SK-N-SH treated with all-trans-retinoic acid at 6 μM for 48 hours (cell line): Measurements from ENCODE around the gene KIAA1549.

ENCODE experiments used
- BACH2 ChIP-seq: fragments of 250-450 bp; sonication (Bioruptor Pico); IDR thresholded peaks from 2 replicates; pipeline ENCODE4 v1.9.0; 2021; ENCODE audit warnings: mild to moderate bottlenecking, borderline replicate concordance
- CSRNP3 ChIP-seq: fragments of 250-450 bp; sonication (Bioruptor Pico); IDR thresholded peaks from 2 replicates; pipeline ENCODE4 v1.5.1; 2021; ENCODE audit warnings: mild to moderate bottlenecking, moderate library complexity
- GLIS3 ChIP-seq: fragments of 250-450 bp; sonication (Bioruptor Pico); IDR thresholded peaks from 2 replicates; pipeline ENCODE4 v1.5.0; 2020; ENCODE audit warnings: mild to moderate bottlenecking, moderate library complexity
- ISL1 ChIP-seq: fragments of 250-450 bp; sonication (Bioruptor Pico); IDR thresholded peaks from 2 replicates; pipeline ENCODE4 v2.1.2; 2022; ENCODE audit warnings: mild to moderate bottlenecking, moderate library complexity
- OSR1 ChIP-seq: fragments of 250-450 bp; sonication (Bioruptor Pico); IDR thresholded peaks from 2 replicates; pipeline ENCODE4 v1.8.0; 2022; ENCODE audit warnings: moderate library complexity, mild to moderate bottlenecking, inconsistent platforms
- POU6F1 ChIP-seq: fragments of 250-450 bp; sonication (Bioruptor Pico); IDR thresholded peaks from 2 replicates; pipeline ENCODE4 v1.8.0; 2021; ENCODE audit warnings: low read depth, mild to moderate bottlenecking, moderate library complexity, borderline replicate concordance
- RARB ChIP-seq: fragments of 250-450 bp; sonication (Bioruptor Pico); IDR thresholded peaks from 2 replicates; pipeline ENCODE4 v1.8.0; 2021; ENCODE audit warnings: mild to moderate bottlenecking, moderate library complexity
- SNAI2 ChIP-seq: fragments of 250-450 bp; sonication (Bioruptor Pico); IDR thresholded peaks from 2 replicates; pipeline ENCODE4 v1.5.0; 2020; ENCODE audit warnings: mild to moderate bottlenecking, moderate library complexity
- ZC3H10 ChIP-seq: fragments of 250-450 bp; sonication (Bioruptor Pico); IDR thresholded peaks from 2 replicates; pipeline ENCODE4 v1.5.1; 2021; ENCODE audit warnings: mild to moderate bottlenecking, moderate library complexity
- ZFP30 ChIP-seq: fragments of 450-650 bp; formaldehyde crosslinking; IDR thresholded peaks from 2 replicates; pipeline ENCODE4 v1.5.0; 2022; ENCODE audit warnings: mild to moderate bottlenecking, moderate library complexity
- ZNF70 ChIP-seq: fragments of 450-650 bp; formaldehyde crosslinking; IDR thresholded peaks from 2 replicates; pipeline ENCODE4 v1.5.0; 2020; ENCODE audit warnings: mild to moderate bottlenecking, moderate library complexity

- TF ChIP-seq RARB (CRISPR knock-in tag) (no peak), ISL1 (CRISPR knock-in tag) (no peak), CSRNP3 (CRISPR knock-in tag) (no peak), BACH2 (CRISPR knock-in tag) (no peak), ZFP30 (CRISPR knock-in tag) (no peak), ZNF70 (no peak), SNAI2 (no peak), OSR1 (CRISPR knock-in tag) (no peak), GLIS3 (CRISPR knock-in tag) (no peak), ZC3H10 (CRISPR knock-in tag) (no peak), POU6F1 (CRISPR knock-in tag) (no peak)
Measured at GRCh38 chr7:138784692-138785091, 196.5 kb downstream of the KIAA1549 start.
